ENCODE data around the gene CTSC. TPM values are rescaled to one million over a fixed set of nuclear protein-coding genes. Genes with fewer than 3 reads are reported as not detected.

Gene CTSC
- total RNA-seq, 1 experiment from 2014 or later, result 269 TPM

DNA sequence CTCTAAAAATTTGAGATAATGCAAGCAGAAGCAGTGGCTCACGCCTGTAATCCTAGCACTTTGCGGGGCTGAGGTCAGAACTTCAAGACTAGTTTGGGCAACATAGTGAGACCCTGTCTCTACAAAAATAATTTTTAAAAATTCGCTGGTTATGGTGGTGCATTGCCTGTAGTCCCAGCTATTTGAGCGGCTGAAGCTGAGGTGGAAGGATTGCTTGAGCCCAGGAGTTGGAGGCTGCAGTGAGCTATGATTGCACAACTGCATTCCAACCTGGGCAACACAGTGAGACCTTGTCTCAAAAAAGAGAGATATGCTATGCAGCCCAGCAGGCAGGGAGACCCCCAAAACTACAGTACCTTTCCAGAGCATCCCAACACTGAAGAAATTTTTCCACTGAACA, 2.3 kb downstream of the CTSC start:
- Mint-ChIP-seq H3K27ac (peak overlapping the region; percentile 95), H3K9me3 (no peaks in the 10 kb centered on the region), H3K27me3 (ENCODE audit: low read depth) (no peaks in the 10 kb centered on the region), H3K4me3 (peak overlapping the region; percentile 96), H3K4me1 (peaks cover 65% of the 10 kb centered on the region), H3K36me3 (peaks cover 48% of the 10 kb centered on the region)
- TF ChIP-seq ZBTB21 (CRISPR knock-in tag; IDR thresholded peaks at IDR 0.05; ENCODE audit: borderline replicate concordance) (no peak), JAZF1 (CRISPR knock-in tag; IDR thresholded peaks at IDR 0.05) (no peak), NFATC4 (CRISPR knock-in tag; IDR thresholded peaks at IDR 0.05) (no peak), NR1H2 (CRISPR knock-in tag; IDR thresholded peaks at IDR 0.05) (no peak), ZNF121 (CRISPR knock-in tag; IDR thresholded peaks at IDR 0.05) (peak; percentile 96), HMGA2 (CRISPR knock-in tag; IDR thresholded peaks at IDR 0.05) (no peak)
- POLR2A ChIA-PET, result interaction anchor here (0.7 kb wide), 3 partner anchors 12 to 1559 kb away, joined by 5 to 8 read pairs (median 6); no protein-coding TSS in a partner anchor
- DNase-seq (ENCODE audit: low spot score) (no peak), ATAC-seq (no peak)
- CTCF ChIA-PET, result interaction anchor here (1.0 kb wide), 1 partner anchor 10 kb away, joined by 3 read pairs; no protein-coding TSS in a partner anchor

GRCh38 chr11:88333862-88334261, 3.7 kb downstream of the CTSC start:
- H3K27ac Mint-ChIP-seq, result no peak overlapping the region
- no peak for DNase-seq (ENCODE audit: low spot score)
- ChIA-PET POLR2A (no interaction called here), CTCF (no interaction called here)
- no peak for TF ChIP-seq NFYB (CRISPR knock-in tag; conservative IDR thresholded peaks at IDR 0.05; ENCODE audit: low read depth)
- TF ChIP-seq ZNF263 (CRISPR knock-in tag; IDR thresholded peaks at IDR 0.05; ENCODE audit: low read depth), result no peak
- TF ChIP-seq ZNF425 (CRISPR knock-in tag; conservative IDR thresholded peaks at IDR 0.05), result no peak
- TF ChIP-seq ATF3 (CRISPR knock-in tag; conservative IDR thresholded peaks at IDR 0.05), result no peak
- TF ChIP-seq SMAD4 (CRISPR knock-in tag; IDR thresholded peaks at IDR 0.05), result no peak
- no peak for TF ChIP-seq ZNF416 (CRISPR knock-in tag; IDR thresholded peaks at IDR 0.05)
- no peak for TF ChIP-seq EMX1 (CRISPR knock-in tag; IDR thresholded peaks at IDR 0.05)
- TF ChIP-seq, protein P1, sequence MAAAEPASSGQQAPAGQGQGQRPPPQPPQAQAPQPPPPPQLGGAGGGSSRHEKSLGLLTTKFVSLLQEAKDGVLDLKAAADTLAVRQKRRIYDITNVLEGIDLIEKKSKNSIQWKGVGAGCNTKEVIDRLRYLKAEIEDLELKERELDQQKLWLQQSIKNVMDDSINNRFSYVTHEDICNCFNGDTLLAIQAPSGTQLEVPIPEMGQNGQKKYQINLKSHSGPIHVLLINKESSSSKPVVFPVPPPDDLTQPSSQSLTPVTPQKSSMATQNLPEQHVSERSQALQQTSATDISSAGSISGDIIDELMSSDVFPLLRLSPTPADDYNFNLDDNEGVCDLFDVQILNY (CRISPR knock-in tag; IDR thresholded peaks at IDR 0.05), result no peak
- TF ChIP-seq ZNF121 (CRISPR knock-in tag; IDR thresholded peaks at IDR 0.05), result no peak
- TF ChIP-seq, protein P2, sequence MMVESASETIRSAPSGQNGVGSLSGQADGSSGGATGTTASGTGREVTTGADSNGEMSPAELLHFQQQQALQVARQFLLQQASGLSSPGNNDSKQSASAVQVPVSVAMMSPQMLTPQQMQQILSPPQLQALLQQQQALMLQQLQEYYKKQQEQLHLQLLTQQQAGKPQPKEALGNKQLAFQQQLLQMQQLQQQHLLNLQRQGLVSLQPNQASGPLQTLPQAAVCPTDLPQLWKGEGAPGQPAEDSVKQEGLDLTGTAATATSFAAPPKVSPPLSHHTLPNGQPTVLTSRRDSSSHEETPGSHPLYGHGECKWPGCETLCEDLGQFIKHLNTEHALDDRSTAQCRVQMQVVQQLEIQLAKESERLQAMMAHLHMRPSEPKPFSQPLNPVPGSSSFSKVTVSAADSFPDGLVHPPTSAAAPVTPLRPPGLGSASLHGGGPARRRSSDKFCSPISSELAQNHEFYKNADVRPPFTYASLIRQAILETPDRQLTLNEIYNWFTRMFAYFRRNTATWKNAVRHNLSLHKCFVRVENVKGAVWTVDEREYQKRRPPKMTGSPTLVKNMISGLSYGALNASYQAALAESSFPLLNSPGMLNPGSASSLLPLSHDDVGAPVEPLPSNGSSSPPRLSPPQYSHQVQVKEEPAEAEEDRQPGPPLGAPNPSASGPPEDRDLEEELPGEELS (CRISPR knock-in tag; IDR thresholded peaks at IDR 0.05), result no peak
- no peak for TF ChIP-seq ETV6 (CRISPR knock-in tag; IDR thresholded peaks at IDR 0.05)
- TF ChIP-seq, protein P3, sequence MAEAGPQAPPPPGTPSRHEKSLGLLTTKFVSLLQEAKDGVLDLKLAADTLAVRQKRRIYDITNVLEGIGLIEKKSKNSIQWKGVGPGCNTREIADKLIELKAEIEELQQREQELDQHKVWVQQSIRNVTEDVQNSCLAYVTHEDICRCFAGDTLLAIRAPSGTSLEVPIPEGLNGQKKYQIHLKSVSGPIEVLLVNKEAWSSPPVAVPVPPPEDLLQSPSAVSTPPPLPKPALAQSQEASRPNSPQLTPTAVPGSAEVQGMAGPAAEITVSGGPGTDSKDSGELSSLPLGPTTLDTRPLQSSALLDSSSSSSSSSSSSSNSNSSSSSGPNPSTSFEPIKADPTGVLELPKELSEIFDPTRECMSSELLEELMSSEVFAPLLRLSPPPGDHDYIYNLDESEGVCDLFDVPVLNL (CRISPR knock-in tag; IDR thresholded peaks at IDR 0.05; ENCODE audit: borderline replicate concordance, low read depth), result no peak
- no peak for TF ChIP-seq SOX15 (CRISPR knock-in tag; IDR thresholded peaks at IDR 0.05)
- no peak for TF ChIP-seq MXD4 (CRISPR knock-in tag; IDR thresholded peaks at IDR 0.05; ENCODE audit: borderline replicate concordance)
- no peak for TF ChIP-seq MLX (CRISPR knock-in tag; IDR thresholded peaks at IDR 0.05)
- TF ChIP-seq GRHL2 (CRISPR knock-in tag; IDR thresholded peaks at IDR 0.05; ENCODE audit: insufficient replicate concordance, severe bottlenecking), result no peak
- TF ChIP-seq, protein P4, sequence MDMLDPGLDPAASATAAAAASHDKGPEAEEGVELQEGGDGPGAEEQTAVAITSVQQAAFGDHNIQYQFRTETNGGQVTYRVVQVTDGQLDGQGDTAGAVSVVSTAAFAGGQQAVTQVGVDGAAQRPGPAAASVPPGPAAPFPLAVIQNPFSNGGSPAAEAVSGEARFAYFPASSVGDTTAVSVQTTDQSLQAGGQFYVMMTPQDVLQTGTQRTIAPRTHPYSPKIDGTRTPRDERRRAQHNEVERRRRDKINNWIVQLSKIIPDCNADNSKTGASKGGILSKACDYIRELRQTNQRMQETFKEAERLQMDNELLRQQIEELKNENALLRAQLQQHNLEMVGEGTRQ (CRISPR knock-in tag; IDR thresholded peaks at IDR 0.05), result no peak
- no peak for TF ChIP-seq MYBL2 (CRISPR knock-in tag; IDR thresholded peaks at IDR 0.05)
- H3K36me3 Mint-ChIP-seq, result peaks cover 61% of the 10 kb centered on the region
- H3K9me3 Mint-ChIP-seq, result no peaks in the 10 kb centered on the region
- H3K27me3 Mint-ChIP-seq (ENCODE audit: low read depth), result no peaks in the 10 kb centered on the region
- peaks cover 64% of the 10 kb centered on the region for H3K4me1 Mint-ChIP-seq
- H3K4me3 Mint-ChIP-seq, result no peak overlapping the region
- no peak for ATAC-seq
